GM13976 (cell line): Measurements from ENCODE around the gene ATF6B.
"Not testable (repeated sequence)": the region's sequence is repeated elsewhere in the genome, so short reads cannot be mapped to it uniquely, and the experiment has no call there.

ENCODE experiments used
- DNase-seq: peaks from one replicate; pipeline ENCODE4 v3.0.0; 2012; ENCODE audit warnings: low spot score
- in situ Hi-C: fragments of 300-500 bp; cut with MboI; formaldehyde crosslinking; loops from one replicate; pipeline ENCODE4 v1.12.0; 2022; ENCODE audit warnings: low sequenced_read_pairs, mixed read lengths, inconsistent platforms; ENCODE audit not compliant: unreplicated experiment
- TF ChIP-seq, protein P1 (sequence below): IDR thresholded peaks from 2 replicates; pipeline ENCODE4 v1.5.1; 2012; ENCODE audit warnings: borderline replicate concordance, mild to moderate bottlenecking; ENCODE audit not compliant: insufficient read depth; ENCODE audit errors: extremely low read depth, missing control alignments, control extremely low read depth

The ATF6B gene

DNA sequence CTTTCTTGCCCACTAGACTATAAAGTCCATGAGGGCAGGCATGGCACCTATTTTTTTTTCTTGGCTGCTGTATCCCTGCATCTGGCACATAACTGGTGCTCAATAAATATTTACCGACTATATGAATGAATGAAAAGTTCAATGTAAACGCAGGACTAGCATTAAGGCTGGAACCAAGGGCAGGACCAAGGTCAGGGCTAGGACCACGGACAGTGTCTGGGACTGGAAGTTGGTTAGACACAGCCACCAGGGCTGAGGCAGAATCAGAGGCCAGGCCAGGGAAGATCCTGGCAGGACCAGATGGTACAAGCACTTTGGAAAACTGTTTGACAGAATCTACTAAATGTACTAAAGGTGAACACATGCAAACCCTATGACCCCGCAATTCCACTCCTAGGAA lies 22.6 kb downstream of the ATF6B start:
- TF ChIP-seq, protein P1, sequence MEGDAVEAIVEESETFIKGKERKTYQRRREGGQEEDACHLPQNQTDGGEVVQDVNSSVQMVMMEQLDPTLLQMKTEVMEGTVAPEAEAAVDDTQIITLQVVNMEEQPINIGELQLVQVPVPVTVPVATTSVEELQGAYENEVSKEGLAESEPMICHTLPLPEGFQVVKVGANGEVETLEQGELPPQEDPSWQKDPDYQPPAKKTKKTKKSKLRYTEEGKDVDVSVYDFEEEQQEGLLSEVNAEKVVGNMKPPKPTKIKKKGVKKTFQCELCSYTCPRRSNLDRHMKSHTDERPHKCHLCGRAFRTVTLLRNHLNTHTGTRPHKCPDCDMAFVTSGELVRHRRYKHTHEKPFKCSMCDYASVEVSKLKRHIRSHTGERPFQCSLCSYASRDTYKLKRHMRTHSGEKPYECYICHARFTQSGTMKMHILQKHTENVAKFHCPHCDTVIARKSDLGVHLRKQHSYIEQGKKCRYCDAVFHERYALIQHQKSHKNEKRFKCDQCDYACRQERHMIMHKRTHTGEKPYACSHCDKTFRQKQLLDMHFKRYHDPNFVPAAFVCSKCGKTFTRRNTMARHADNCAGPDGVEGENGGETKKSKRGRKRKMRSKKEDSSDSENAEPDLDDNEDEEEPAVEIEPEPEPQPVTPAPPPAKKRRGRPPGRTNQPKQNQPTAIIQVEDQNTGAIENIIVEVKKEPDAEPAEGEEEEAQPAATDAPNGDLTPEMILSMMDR, result no peak
- no peak for DNase-seq
- in situ Hi-C loops, result no loop called here

DNA sequence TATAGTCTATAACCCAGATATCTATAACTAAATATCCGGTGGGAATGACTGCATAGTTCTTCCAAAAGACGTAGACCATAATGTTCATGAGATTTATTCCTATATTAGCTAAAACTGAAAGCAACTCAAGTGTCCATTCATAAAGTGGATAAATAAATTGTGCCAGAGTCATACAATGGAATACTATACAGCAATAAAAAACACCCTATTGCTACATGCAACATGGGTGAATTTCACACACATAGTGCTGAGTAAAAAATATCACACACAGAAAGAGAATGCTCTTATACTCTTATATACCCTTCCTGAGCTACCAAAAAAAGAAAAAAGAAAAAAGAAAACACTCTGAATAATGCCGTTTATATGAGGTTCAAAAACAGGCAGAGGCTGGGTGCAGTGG lies 25.8 kb downstream of the ATF6B start:
- in situ Hi-C loops, result no loop called here
- DNase-seq, result no peak
- TF ChIP-seq, protein P1, result no peak

DNA sequence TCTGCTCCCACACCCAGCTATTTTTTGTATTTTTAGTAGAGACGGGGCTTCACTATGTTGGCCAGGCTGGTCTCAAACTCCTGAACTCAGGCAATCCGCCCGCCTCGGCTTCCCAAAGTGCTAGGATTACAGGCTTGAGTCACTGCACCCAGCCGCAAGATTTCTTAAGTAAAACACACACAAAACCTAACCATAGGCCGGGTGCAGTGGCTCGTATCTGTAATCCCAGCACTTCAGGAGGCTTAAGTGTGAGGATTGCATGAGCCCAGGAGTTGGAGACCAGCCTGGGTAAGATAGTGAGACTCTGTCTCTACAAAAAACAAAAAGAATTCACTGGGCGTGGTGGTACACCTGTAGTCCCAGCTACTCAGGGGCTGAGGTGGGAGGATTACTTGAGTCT lies 27.8 kb downstream of the ATF6B start:
- DNase-seq, in situ Hi-C loops: not testable (repeated sequence)

DNA sequence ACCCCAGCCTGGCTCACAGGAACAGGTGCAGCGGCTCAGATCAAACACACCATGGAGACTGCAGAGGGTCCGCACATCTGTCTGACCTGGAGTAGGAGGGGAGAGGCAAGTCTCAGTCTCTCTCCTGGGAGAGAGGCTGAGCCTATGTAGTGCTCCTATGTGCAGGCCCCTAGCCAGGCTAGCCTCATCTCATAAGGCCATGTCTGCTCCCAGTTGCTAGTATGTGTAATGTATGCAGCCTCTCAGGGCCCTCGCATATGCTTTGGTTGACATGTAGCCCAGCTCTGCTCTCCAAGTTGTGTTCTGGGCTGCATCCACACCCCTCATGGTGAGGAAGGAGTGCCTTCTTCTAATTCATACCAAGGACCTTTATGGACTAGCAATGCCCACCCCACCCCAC lies 30.7 kb downstream of the ATF6B start:
- in situ Hi-C loops, result no loop called here
- TF ChIP-seq, protein P1, result no peak
- DNase-seq, result no peak

DNA sequence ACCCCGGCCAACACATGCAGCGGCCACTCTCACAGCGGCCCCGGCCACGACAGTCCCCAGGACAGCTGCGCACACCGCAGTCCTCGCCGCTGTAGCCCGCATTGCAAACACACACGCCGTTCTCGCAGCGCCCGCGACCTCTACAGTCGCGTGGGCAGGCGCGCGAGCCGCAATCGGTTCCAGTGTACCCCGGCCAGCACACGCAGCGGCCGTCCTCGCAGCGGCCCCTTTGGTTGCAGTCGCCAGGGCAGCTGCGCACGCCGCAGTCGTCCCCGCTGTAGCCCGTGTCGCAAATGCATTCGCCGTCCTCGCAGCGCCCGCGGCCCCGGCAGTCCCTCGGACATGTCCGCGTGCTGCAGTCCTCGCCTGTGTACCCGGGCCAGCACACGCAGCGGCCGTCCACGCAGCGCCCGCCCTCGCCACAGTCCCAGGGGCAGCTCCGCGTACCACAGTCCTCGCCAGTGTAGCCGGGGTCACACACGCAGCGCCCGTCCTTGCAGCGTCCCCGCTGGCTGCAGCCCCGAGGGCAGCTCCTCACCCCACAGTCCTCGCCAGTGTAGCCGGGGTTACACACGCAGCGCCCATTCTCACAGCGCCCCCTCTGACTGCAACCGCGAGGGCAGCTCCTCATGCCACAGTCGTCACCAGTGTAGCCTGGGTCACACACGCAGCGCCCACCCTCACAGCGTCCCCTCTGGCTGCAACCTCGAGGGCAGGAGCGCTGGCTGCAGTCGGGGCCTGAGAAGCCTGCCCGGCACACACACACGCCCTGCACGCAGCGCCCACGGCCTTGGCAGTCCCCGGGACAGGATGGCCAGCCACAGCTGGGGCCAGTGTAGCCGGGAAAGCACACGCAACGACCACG lies 31.4 kb downstream of the ATF6B start:
- no peak for DNase-seq
- TF ChIP-seq, protein P1, result no peak
- in situ Hi-C loops, result no loop called here

DNA sequence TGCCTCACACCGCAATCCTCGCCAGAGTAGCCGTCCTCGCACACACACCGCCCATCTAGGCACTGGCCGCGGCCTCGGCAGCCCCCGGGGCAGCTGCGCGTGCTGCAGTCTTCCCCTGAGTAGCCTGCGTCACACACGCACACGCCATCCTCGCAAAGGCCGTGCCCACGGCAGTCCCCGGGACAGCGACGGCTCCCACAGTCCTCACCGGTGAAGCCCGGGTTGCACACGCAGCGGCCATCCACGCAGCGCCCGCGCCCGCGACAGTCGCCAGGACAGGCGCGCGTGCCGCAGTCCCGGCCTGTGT lies 32.0 kb downstream of the ATF6B start:
- no peak for DNase-seq
- TF ChIP-seq, protein P1, result no peak
- in situ Hi-C loops, result no loop called here

DNA sequence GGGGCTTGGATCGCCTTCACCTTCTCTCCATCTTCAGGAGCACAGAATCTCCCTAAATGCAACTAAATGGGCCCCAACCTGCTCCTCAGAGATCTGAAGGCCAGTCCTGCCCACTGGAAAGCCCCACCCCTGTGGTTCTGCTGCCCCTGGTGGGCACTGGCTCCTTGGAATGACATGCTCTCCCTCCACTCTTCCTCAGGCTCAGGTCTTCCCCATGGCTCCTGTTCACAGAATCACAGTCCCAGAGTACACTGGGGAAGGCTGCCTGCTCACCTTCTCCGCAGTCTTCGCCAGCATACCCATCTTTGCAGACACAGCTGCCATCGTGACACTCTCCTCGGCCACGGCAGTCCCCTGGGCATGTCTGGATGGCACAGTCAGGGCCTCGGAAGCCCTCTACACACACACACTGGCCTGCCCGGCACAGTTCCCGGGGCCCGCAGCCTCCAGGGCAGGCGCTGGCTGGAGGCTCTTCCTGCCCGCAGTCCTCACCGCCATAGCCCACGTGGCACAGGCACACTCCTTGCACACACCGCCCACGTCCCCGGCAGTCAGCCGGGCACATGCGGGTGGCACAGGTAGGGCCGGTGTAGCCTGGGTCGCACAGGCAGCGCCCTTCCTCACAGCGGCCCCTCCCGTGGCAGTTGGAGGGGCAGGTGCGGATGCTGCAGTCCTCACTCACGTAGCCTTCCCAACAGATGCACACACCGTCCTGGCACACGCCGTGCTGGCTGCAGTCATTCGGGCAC lies 32.5 kb downstream of the ATF6B start:
- no peak for DNase-seq
- in situ Hi-C loops, result no loop called here
- TF ChIP-seq, protein P1, result no peak
